Measurements from ENCODE around the gene POC1B.

- TF ChIP-seq, protein P1, sequence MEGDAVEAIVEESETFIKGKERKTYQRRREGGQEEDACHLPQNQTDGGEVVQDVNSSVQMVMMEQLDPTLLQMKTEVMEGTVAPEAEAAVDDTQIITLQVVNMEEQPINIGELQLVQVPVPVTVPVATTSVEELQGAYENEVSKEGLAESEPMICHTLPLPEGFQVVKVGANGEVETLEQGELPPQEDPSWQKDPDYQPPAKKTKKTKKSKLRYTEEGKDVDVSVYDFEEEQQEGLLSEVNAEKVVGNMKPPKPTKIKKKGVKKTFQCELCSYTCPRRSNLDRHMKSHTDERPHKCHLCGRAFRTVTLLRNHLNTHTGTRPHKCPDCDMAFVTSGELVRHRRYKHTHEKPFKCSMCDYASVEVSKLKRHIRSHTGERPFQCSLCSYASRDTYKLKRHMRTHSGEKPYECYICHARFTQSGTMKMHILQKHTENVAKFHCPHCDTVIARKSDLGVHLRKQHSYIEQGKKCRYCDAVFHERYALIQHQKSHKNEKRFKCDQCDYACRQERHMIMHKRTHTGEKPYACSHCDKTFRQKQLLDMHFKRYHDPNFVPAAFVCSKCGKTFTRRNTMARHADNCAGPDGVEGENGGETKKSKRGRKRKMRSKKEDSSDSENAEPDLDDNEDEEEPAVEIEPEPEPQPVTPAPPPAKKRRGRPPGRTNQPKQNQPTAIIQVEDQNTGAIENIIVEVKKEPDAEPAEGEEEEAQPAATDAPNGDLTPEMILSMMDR (IDR thresholded peaks at IDR 0.05) = no peak
- no peak for TF ChIP-seq POLR2A (IDR thresholded peaks at IDR 0.05)
Observed at GRCh38 chr12:89461190-89461589, 64.7 kb downstream of the POC1B start.

All from body of pancreas (tissue), 4 donors.